IMR-90 (cell line): ENCODE results near the gene PTPN21. TPM values are rescaled to one million over a fixed set of nuclear protein-coding genes. Genes with fewer than 3 reads are reported as not detected.

Experiments
- ATAC-seq: fragments of 200-7000 bp; cut with Tn5 transposase; 2 replicates; pipeline ENCODE4 v1.9.1; 2020; ENCODE audit warnings: low read depth, mild to moderate bottlenecking, moderate library complexity
- BruUV-seq: library from RNA; stranded (reverse); fragments of 400-500 nt; replicated peaks from 2 replicates; lab custom pipeline; 2021; lab: Mats Ljungman, UMichigan
- CTCF ChIA-PET: fragments of 300-600 bp; formaldehyde crosslinking; extraction: SDS; loops from one replicate; lab custom pipeline; 2021; ENCODE audit warnings: antibody characterized with exemption; lab: Yijun Ruan, JAX
- POLR2A ChIA-PET: fragments of 300-600 bp; sonication (Branson Sonifier 250); formaldehyde crosslinking; loops from one replicate; lab custom pipeline; 2022; ENCODE audit warnings: antibody characterized with exemption; ENCODE audit not compliant: unreplicated experiment; lab: Charles Lee
- DNase-seq: peaks from one replicate; pipeline ENCODE4 v3.0.0; 2013
- H2AFZ ChIP-seq: replicated peaks from 2 replicates; pipeline ENCODE3; 2013; ENCODE audit warnings: low read length, mild to moderate bottlenecking; ENCODE audit not compliant: poor library complexity
- H2AK5ac ChIP-seq: 2 replicates; pipeline ENCODE4 v1.6.1; 2013; ENCODE audit warnings: low read depth, low read length, inconsistent platforms
- H2AK9ac ChIP-seq: replicated peaks from 2 replicates; pipeline ENCODE3; 2013; ENCODE audit warnings: mild to moderate bottlenecking, low read depth, low read length, moderate library complexity; ENCODE audit not compliant: poor library complexity
- H2BK120ac ChIP-seq: 2 replicates; pipeline ENCODE4 v1.6.1; 2013; ENCODE audit warnings: low read depth, low read length, inconsistent platforms
- H2BK15ac ChIP-seq: 3 replicates; pipeline ENCODE4 v1.6.1; 2013; ENCODE audit warnings: low read depth, low read length, inconsistent platforms
- H2BK20ac ChIP-seq: 2 replicates; pipeline ENCODE4 v1.6.1; 2013; ENCODE audit warnings: low read depth, mild to moderate bottlenecking, inconsistent platforms, low read length, moderate library complexity
- H2BK5ac ChIP-seq: 2 replicates; pipeline ENCODE4 v1.6.1; 2013; ENCODE audit warnings: mild to moderate bottlenecking, low read depth, low read length, inconsistent platforms; ENCODE audit not compliant: poor library complexity, severe bottlenecking
- H3K14ac ChIP-seq: replicated peaks from 2 replicates; pipeline ENCODE4 v1.6.1; 2013; ENCODE audit warnings: low read depth, low read length, inconsistent platforms
- H3K18ac ChIP-seq: 2 replicates; pipeline ENCODE4 v1.6.1; 2013; ENCODE audit warnings: low read depth, low read length, control low read depth
- H3K23ac ChIP-seq: 2 replicates; pipeline ENCODE4 v1.6.1; 2013; ENCODE audit warnings: low read depth, low read length, inconsistent platforms
- H3K27ac ChIP-seq: 2 replicates; pipeline ENCODE4 v1.5.1; 2013; ENCODE audit warnings: mild to moderate bottlenecking, control low read depth, low read length; ENCODE audit not compliant: insufficient read depth
- H3K27me3 ChIP-seq: 2 replicates; pipeline ENCODE4 v1.6.1; 2013; ENCODE audit warnings: low read length; ENCODE audit not compliant: control insufficient read depth, insufficient read depth
- H3K36me3 ChIP-seq: 2 replicates; pipeline ENCODE4 v1.6.1; 2013; ENCODE audit warnings: low read length, mixed read lengths; ENCODE audit not compliant: control insufficient read depth, insufficient read depth
- H3K4ac ChIP-seq: 2 replicates; pipeline ENCODE4 v1.6.1; 2013; ENCODE audit warnings: low read depth, low read length, inconsistent platforms
- H3K4me1 ChIP-seq: 2 replicates; pipeline ENCODE4 v1.6.1; 2013; ENCODE audit warnings: low read length, mixed read lengths; ENCODE audit not compliant: control insufficient read depth, insufficient read depth
- H3K4me2 ChIP-seq: 2 replicates; pipeline ENCODE4 v1.6.1; 2013; ENCODE audit warnings: low read depth, mild to moderate bottlenecking, control low read depth, low read length, moderate library complexity
- H3K4me3 ChIP-seq: 2 replicates; pipeline ENCODE4 v1.5.1; 2013; ENCODE audit warnings: low read depth, mild to moderate bottlenecking, control low read depth, low read length, moderate library complexity; ENCODE audit not compliant: insufficient read depth
- H3K56ac ChIP-seq: 2 replicates; pipeline ENCODE4 v1.6.1; 2013; ENCODE audit warnings: low read length, inconsistent platforms; ENCODE audit not compliant: insufficient read depth; ENCODE audit errors: extremely low read depth
- H3K79me1 ChIP-seq, 2 experiments: 2 replicates each; pipeline ENCODE4 v1.6.1; 2013; ENCODE audit warnings: low read length in 2 of 2, inconsistent platforms in 1 of 2, low read depth in 1 of 2
- H3K9ac ChIP-seq: 2 replicates; pipeline ENCODE4 v1.6.1; 2013; ENCODE audit warnings: low read depth, low read length, control low read depth
- H3K9me1 ChIP-seq: 2 replicates; pipeline ENCODE4 v1.6.1; 2013; ENCODE audit warnings: low read length, inconsistent platforms; ENCODE audit not compliant: insufficient read depth
- H3K9me3 ChIP-seq: 2 replicates; pipeline ENCODE4 v1.6.1; 2013; ENCODE audit warnings: low read length; ENCODE audit not compliant: control insufficient read depth, insufficient read depth
- H4K20me1 ChIP-seq: 2 replicates; pipeline ENCODE4 v1.6.1; 2013; ENCODE audit warnings: low read length, inconsistent platforms; ENCODE audit not compliant: insufficient read depth
- H4K5ac ChIP-seq: 2 replicates; pipeline ENCODE4 v1.6.1; 2013; ENCODE audit warnings: mild to moderate bottlenecking, low read depth, low read length, control low read depth
- H4K8ac ChIP-seq, 2 experiments: 2 replicates each; pipeline ENCODE4 v1.6.1; 2013; ENCODE audit warnings: low read depth in 2 of 2, low read length in 2 of 2, control low read depth in 1 of 2, inconsistent platforms in 1 of 2
- H4K91ac ChIP-seq: 2 replicates; pipeline ENCODE4 v1.6.1; 2013; ENCODE audit warnings: low read depth, low read length, inconsistent platforms; ENCODE audit not compliant: insufficient read depth
- BHLHE40 ChIP-seq: fragments of 150-350 bp; IDR thresholded peaks from 2 replicates; pipeline ENCODE4 v1.6.1; 2016; ENCODE audit warnings: mild to moderate bottlenecking, low read depth, low read length
- CEBPB ChIP-seq: IDR thresholded peaks from 2 replicates; pipeline ENCODE4 v1.6.1; 2012; ENCODE audit warnings: low read depth, low read length, improper control_type of control experiment
- CHD1 ChIP-seq: IDR thresholded peaks from 2 replicates; pipeline ENCODE4 v1.6.1; 2012; ENCODE audit warnings: low read depth, low read length, improper control_type of control experiment
- FOS ChIP-seq: fragments of 150-350 bp; IDR thresholded peaks from 2 replicates; pipeline ENCODE4 v1.6.1; 2016; ENCODE audit warnings: low read depth, low read length
- MAFK ChIP-seq: IDR thresholded peaks from 2 replicates; pipeline ENCODE4 v1.6.1; 2012; ENCODE audit warnings: low read depth, low read length, improper control_type of control experiment
- MAZ ChIP-seq: IDR thresholded peaks from 2 replicates; pipeline ENCODE4 v1.6.1; 2012; ENCODE audit warnings: low read depth, mild to moderate bottlenecking, low read length, improper control_type of control experiment, moderate library complexity, borderline replicate concordance
- MXI1 ChIP-seq: IDR thresholded peaks from 2 replicates; pipeline ENCODE4 v1.6.1; 2012; ENCODE audit warnings: low read depth, mild to moderate bottlenecking, low read length, moderate library complexity, borderline replicate concordance
- NFE2L2 ChIP-seq: fragments of 150-350 bp; IDR thresholded peaks from 2 replicates; pipeline ENCODE4 v1.6.1; 2016; ENCODE audit warnings: low read depth, mild to moderate bottlenecking, low read length
- POLR2A ChIP-seq: IDR thresholded peaks from 2 replicates; pipeline ENCODE4 v1.6.1; 2012; ENCODE audit warnings: mild to moderate bottlenecking, low read depth, low read length
- RAD21 ChIP-seq: IDR thresholded peaks from 2 replicates; pipeline ENCODE4 v1.6.1; 2012; ENCODE audit warnings: low read length, improper control_type of control experiment
- RCOR1 ChIP-seq: IDR thresholded peaks from 2 replicates; pipeline ENCODE4 v1.6.1; 2012; ENCODE audit warnings: mild to moderate bottlenecking, low read length, improper control_type of control experiment; ENCODE audit not compliant: insufficient replicate concordance
- SMC3 ChIP-seq: fragments of 150-350 bp; IDR thresholded peaks from 2 replicates; pipeline ENCODE4 v1.6.1; 2016; ENCODE audit warnings: low read depth, mild to moderate bottlenecking, antibody characterized with exemption, low read length, moderate library complexity
- WGBS, 2 experiments: methylation state at CpG; one replicate each; pipeline versions ENCODE4 v1.1.5 to v1.1.7; 2013; ENCODE audit warnings: missing lambda C conversion rate in 2 of 2; ENCODE audit not compliant: insufficient read length in 1 of 2; ENCODE audit errors: extremely low coverage in 2 of 2; 5-methylcytosine and 5-hydroxymethylcytosine counted together
- dilution Hi-C: fragments of 300-500 bp; cut with HindIII; formaldehyde crosslinking; loops from one replicate; pipeline ENCODE4 v1.14.3; 2018; ENCODE audit warnings: low sequenced_read_pairs; ENCODE audit not compliant: unreplicated experiment
- in situ Hi-C: fragments of 300-500 bp; cut with MboI; formaldehyde crosslinking; loops from 3 replicates; pipeline ENCODE4 v1.14.3; 2019; ENCODE audit warnings: low sequenced_read_pairs, inconsistent platforms, mixed read lengths
- intact Hi-C: fragments of 100-400 bp; cut with micrococcal nuclease; formaldehyde crosslinking; loops from 2 replicates; pipeline ENCODE4 v1.10.0; 2022
- polyA plus RNA-seq, 3 experiments: library from polyadenylated mRNA; depleted of rRNA; stranded (reverse); fragments of >200 nt; gene quantifications; 2 replicates each; pipeline ENCODE4 v1.2.3, GENCODE V29; 2012; ENCODE audit warnings: low replicate concordance in 1 of 3
- total RNA-seq: library from RNA; depleted of rRNA; stranded (reverse); fragments of >200 nt; gene quantifications from 2 replicates; pipeline ENCODE4 v1.2.3, GENCODE V29; 2012
- TF ChIP-seq, protein P1 (sequence below): fragments of 150-350 bp; IDR thresholded peaks from 2 replicates; pipeline ENCODE4 v1.6.1; 2017; ENCODE audit warnings: mild to moderate bottlenecking, antibody characterized with exemption, low read length, low read depth
- TF ChIP-seq, protein P2 (sequence below): conservative IDR thresholded peaks from 2 replicates; pipeline ENCODE4 v1.5.1; 2012; ENCODE audit warnings: mild to moderate bottlenecking, low read depth, low read length, improper control_type of control experiment

The PTPN21 gene
- total and polyA plus RNA-seq, 2 of the 4 experiments (the other 2 are of a cell fraction), result 10.4 to 10.7 TPM

DNA sequence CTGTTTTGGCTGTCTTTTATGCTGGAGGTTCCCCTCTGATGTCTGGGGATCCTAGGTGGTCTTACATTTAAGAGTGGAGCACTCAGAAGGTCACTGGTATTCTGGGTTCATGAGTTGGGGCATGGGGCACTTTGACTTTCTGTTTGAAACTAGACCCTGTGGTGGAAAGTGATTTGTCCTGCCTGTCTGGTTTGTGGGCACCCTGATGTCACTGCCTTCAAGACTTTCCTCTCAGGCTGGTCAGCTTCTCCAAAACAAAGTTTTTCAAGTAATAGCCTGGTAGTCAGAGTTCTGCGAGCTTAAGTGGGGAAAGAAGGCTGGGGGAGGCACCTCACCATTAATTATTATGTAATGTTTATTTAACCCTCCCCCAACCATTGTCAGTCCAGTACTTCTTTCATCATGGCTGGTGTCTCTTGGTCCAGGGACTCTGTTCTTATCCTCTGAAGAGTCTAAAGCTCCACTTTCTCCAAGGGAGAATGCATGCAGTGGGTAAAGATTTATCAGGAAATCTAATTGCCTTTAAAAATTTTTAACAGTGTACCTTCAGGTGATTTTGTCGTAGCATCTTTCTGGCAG is 43.4 kb upstream of the PTPN21 start:
- ChIA-PET CTCF (interaction anchor here (0.6 kb wide), 1 partner anchor 22 kb away, joined by 4 read pairs; no protein-coding TSS in a partner anchor), POLR2A (no interaction called here)
- H2BK15ac ChIP-seq, result no peak overlapping the region
- BruUV-seq, result no TSS peak
- H3K9me1 ChIP-seq, result peaks cover 5% of the 10 kb centered on the region; the same call in 1 of the 2 replicates
- no peak overlapping the region for H2AFZ ChIP-seq
- WGBS, 2 experiments, result no CpG with 5 or more reads among the region's 2 CpGs
- no peak overlapping the region for H2BK120ac ChIP-seq
- peaks cover 13 to 41% of the 10 kb centered on the region in 2 experiments; a peak in 3 of 4 replicates for H3K79me1 ChIP-seq
- H3K4me3 ChIP-seq, result no peak overlapping the region
- TF ChIP-seq, protein P1, sequence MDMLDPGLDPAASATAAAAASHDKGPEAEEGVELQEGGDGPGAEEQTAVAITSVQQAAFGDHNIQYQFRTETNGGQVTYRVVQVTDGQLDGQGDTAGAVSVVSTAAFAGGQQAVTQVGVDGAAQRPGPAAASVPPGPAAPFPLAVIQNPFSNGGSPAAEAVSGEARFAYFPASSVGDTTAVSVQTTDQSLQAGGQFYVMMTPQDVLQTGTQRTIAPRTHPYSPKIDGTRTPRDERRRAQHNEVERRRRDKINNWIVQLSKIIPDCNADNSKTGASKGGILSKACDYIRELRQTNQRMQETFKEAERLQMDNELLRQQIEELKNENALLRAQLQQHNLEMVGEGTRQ, result no peak
- TF ChIP-seq NFE2L2 (no peak), MAFK (no peak), MXI1 (no peak), SMC3 (no peak), RCOR1 (no peak), RAD21 (no peak), FOS (no peak), CHD1 (no peak), POLR2A (no peak), MAZ (no peak), BHLHE40 (no peak), CEBPB (no peak)
- TF ChIP-seq, protein P2, sequence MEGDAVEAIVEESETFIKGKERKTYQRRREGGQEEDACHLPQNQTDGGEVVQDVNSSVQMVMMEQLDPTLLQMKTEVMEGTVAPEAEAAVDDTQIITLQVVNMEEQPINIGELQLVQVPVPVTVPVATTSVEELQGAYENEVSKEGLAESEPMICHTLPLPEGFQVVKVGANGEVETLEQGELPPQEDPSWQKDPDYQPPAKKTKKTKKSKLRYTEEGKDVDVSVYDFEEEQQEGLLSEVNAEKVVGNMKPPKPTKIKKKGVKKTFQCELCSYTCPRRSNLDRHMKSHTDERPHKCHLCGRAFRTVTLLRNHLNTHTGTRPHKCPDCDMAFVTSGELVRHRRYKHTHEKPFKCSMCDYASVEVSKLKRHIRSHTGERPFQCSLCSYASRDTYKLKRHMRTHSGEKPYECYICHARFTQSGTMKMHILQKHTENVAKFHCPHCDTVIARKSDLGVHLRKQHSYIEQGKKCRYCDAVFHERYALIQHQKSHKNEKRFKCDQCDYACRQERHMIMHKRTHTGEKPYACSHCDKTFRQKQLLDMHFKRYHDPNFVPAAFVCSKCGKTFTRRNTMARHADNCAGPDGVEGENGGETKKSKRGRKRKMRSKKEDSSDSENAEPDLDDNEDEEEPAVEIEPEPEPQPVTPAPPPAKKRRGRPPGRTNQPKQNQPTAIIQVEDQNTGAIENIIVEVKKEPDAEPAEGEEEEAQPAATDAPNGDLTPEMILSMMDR, result no peak
- in situ Hi-C loops (no loop called here), intact Hi-C loops (no loop called here), dilution Hi-C loops (no loop called here)
- peaks cover 4% of the 10 kb centered on the region; the same call in 1 of the 2 replicates for H4K20me1 ChIP-seq
- H3K4me1 ChIP-seq, result no peaks in the 10 kb centered on the region; the same call in 1 of the 2 replicates
- no peak overlapping the region for H3K9ac ChIP-seq
- no peak overlapping the region for H3K27ac ChIP-seq
- no peaks in the 10 kb centered on the region for H3K27me3 ChIP-seq
- H2AK5ac ChIP-seq, result no peak overlapping the region
- peaks cover 49% of the 10 kb centered on the region for H3K36me3 ChIP-seq
- H3K4me2 ChIP-seq, result no peak overlapping the region
- H3K9me3 ChIP-seq, result no peaks in the 10 kb centered on the region
- DNase-seq (no peak), ATAC-seq (no peak)
- H3K4ac ChIP-seq, result no peak overlapping the region
- no peak overlapping the region for H4K8ac ChIP-seq
- H2BK5ac ChIP-seq, result no peak overlapping the region
- H2AK9ac ChIP-seq, result no peak overlapping the region
- H4K91ac ChIP-seq, result no peak overlapping the region
- H3K23ac ChIP-seq, result no peak overlapping the region
- no peak overlapping the region for H4K5ac ChIP-seq
- H3K14ac ChIP-seq, result no peak overlapping the region
- H3K18ac ChIP-seq, result no peak overlapping the region
- H3K56ac ChIP-seq, result no peak overlapping the region
- no peak overlapping the region for H2BK20ac ChIP-seq
